Glutamatergic neuron (in vitro differentiated cells): ENCODE measurements around the gene LRRTM2. TPM values are rescaled to one million over a fixed set of nuclear protein-coding genes. Genes with fewer than 3 reads are reported as not detected.

Experiments
- total RNA-seq: library from RNA; stranded (reverse); fragmentation: NEBNext Ultra II Directional; extraction: Animal tissue kit (Norgen Biotek cat#: 25700); gene quantifications from one replicate; pipeline ENCODE4 v1.2.1, GENCODE V29; 2021; ENCODE audit not compliant: unreplicated experiment

LRRTM2 gene
- total RNA-seq, 1 donor from 2014 or later, result 28.9 TPM

Other genes with a start within 250 kb of the LRRTM2 start
- 598 TPM for gene CTNNA1, start 121.9 kb downstream of the LRRTM2 start, total RNA-seq